ENCODE measurements around the gene KLHDC4.

GRCh38 chr16:87727346-87727745, 38.4 kb downstream of the KLHDC4 start:
- TF ChIP-seq CTCF (conservative IDR thresholded peaks at IDR 0.05; ENCODE audit: low read length) (no peak), EZH2phosphoT487 (IDR thresholded peaks at IDR 0.05; ENCODE audit: borderline replicate concordance, low read depth, low read length) (no peak)

Measured in OCI-LY7 (cell line).